ENCODE data around the gene SSC4D.

Gene SSC4D

GRCh38 chr7:76359978-76360638 lies 49.4 kb downstream of the SSC4D start:
- Histone ChIP-seq H3K36me3 (peaks cover 36% of the 10 kb centered on the region), H3K27ac (peak overlapping the region; percentile 97), H3K9me3 (ENCODE audit: severe bottlenecking) (no peaks in the 10 kb centered on the region), H3K4me3 (ENCODE audit: low read depth, low read length) (no peak overlapping the region), H3K27me3 (ENCODE audit: insufficient read depth, low read depth, severe bottlenecking) (no peaks in the 10 kb centered on the region)
- TF ChIP-seq CTCF (IDR thresholded peaks at IDR 0.05; ENCODE audit: low read depth, low read length): no peak
- DNase-seq: no peak

- Histone ChIP-seq H3K27me3 (ENCODE audit: insufficient read depth, low read depth, severe bottlenecking) (no peaks in the 10 kb centered on the region), H3K4me3 (ENCODE audit: low read depth, low read length) (peak overlapping the region; percentile 84), H3K9me3 (ENCODE audit: severe bottlenecking) (no peaks in the 10 kb centered on the region), H3K36me3 (peaks cover 44% of the 10 kb centered on the region), H3K27ac (peak overlapping the region; percentile 97)
- peak; percentile 76 for TF ChIP-seq CTCF (IDR thresholded peaks at IDR 0.05; ENCODE audit: low read depth, low read length)
- DNase-seq: peak; percentile 98
Observed at GRCh38 chr7:76359111-76359977, 50.2 kb downstream of the SSC4D start.

- TF ChIP-seq CTCF (IDR thresholded peaks at IDR 0.05; ENCODE audit: low read depth, low read length): no peak
- H3K9me3 ChIP-seq (ENCODE audit: severe bottlenecking): no peaks in the 10 kb centered on the region
- no peaks in the 10 kb centered on the region for H3K27me3 ChIP-seq (ENCODE audit: insufficient read depth, low read depth, severe bottlenecking)
- H3K4me3 ChIP-seq (ENCODE audit: low read depth, low read length): peak within 1 kb of the TSS; percentile 84
- peaks cover 50% of the 10 kb centered on the region for H3K36me3 ChIP-seq
- peak within 1 kb of the TSS; percentile 97 for H3K27ac ChIP-seq
- peak; percentile 85 for DNase-seq
Observed at GRCh38 chr7:76358481-76359110, 50.9 kb downstream of the SSC4D start, which contains the start of gene YWHAG. YWHAG (minus strand) TSS chr7:76358991; CDS start chr7:76358808, 183 bp downstream.

GRCh38 chr7:76358011-76358480 lies 51.5 kb downstream of the SSC4D start:
- Histone ChIP-seq H3K36me3 (peaks cover 54% of the 10 kb centered on the region), H3K9me3 (ENCODE audit: severe bottlenecking) (no peaks in the 10 kb centered on the region), H3K27me3 (ENCODE audit: insufficient read depth, low read depth, severe bottlenecking) (no peaks in the 10 kb centered on the region), H3K4me3 (ENCODE audit: low read depth, low read length) (peak overlapping the region; percentile 84), H3K27ac (peak overlapping the region; percentile 97)
- peak; percentile 61 for DNase-seq
- no peak for TF ChIP-seq CTCF (IDR thresholded peaks at IDR 0.05; ENCODE audit: low read depth, low read length)

GRCh38 chr7:76357475-76358010 lies 52.0 kb downstream of the SSC4D start:
- H3K9me3 ChIP-seq (ENCODE audit: severe bottlenecking): no peaks in the 10 kb centered on the region
- no peak for DNase-seq
- H3K27me3 ChIP-seq (ENCODE audit: insufficient read depth, low read depth, severe bottlenecking): no peaks in the 10 kb centered on the region
- TF ChIP-seq CTCF (IDR thresholded peaks at IDR 0.05; ENCODE audit: low read depth, low read length): no peak
- peak overlapping the region; percentile 84 for H3K4me3 ChIP-seq (ENCODE audit: low read depth, low read length)
- H3K27ac ChIP-seq: peak overlapping the region; percentile 97
- H3K36me3 ChIP-seq: peaks cover 57% of the 10 kb centered on the region
